ENCODE measurements around the gene HRH3. TPM values are rescaled to one million over a fixed set of nuclear protein-coding genes. Genes with fewer than 3 reads are reported as not detected.
A peak's percentile ranks its signal among the peaks of the same experiment; 100 is the strongest.

The HRH3 gene
- total RNA-seq, 1 donor = not detected

DNA sequence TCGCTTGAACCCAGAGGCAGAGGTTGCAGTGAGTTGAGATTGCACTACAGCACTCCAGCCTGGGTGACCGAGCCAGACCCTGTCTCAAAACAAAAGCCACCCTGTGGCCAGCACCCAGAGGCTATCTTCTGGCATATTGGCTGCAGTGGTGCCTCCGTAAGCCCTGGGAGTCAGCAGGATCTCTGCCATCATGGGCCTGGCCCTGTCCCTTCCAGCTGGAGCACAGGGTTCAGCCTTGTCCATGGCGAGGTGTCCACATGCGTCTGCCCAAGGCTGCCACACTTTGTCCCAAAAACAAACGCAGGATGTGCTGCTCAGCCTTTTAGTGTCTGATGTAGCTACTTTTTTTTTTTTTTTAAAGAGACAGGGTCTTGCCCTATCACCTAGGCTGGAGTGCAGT is 52.6 kb downstream of the HRH3 start:
- Histone ChIP-seq H3K27me3 (ENCODE audit: insufficient read depth, low read length) (no peaks in the 10 kb centered on the region), H4K20me1 (ENCODE audit: insufficient read depth, low read length) (no peaks in the 10 kb centered on the region), H2AFZ (ENCODE audit: low read length) (no peak overlapping the region), H3K4me2 (ENCODE audit: insufficient read depth, low read length) (no peak overlapping the region), H3K4me1 (ENCODE audit: insufficient read depth, low read length) (no peaks in the 10 kb centered on the region), H3K36me3 (ENCODE audit: insufficient read depth, low read length) (peaks cover 36% of the 10 kb centered on the region), H3K79me2 (ENCODE audit: insufficient read depth, low read length) (no peaks in the 10 kb centered on the region), H3K27ac (ENCODE audit: low read depth, low read length) (no peak overlapping the region), H3K9me3 (ENCODE audit: low read depth, low read length) (no peaks in the 10 kb centered on the region), H3K4me3 (ENCODE audit: insufficient read depth, low read length) (no peak overlapping the region)
- DNase-seq (ENCODE audit: insufficient read length, low spot score, missing footprints) = no peak
- TF ChIP-seq, protein P1, sequence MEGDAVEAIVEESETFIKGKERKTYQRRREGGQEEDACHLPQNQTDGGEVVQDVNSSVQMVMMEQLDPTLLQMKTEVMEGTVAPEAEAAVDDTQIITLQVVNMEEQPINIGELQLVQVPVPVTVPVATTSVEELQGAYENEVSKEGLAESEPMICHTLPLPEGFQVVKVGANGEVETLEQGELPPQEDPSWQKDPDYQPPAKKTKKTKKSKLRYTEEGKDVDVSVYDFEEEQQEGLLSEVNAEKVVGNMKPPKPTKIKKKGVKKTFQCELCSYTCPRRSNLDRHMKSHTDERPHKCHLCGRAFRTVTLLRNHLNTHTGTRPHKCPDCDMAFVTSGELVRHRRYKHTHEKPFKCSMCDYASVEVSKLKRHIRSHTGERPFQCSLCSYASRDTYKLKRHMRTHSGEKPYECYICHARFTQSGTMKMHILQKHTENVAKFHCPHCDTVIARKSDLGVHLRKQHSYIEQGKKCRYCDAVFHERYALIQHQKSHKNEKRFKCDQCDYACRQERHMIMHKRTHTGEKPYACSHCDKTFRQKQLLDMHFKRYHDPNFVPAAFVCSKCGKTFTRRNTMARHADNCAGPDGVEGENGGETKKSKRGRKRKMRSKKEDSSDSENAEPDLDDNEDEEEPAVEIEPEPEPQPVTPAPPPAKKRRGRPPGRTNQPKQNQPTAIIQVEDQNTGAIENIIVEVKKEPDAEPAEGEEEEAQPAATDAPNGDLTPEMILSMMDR (IDR thresholded peaks at IDR 0.05; ENCODE audit: extremely low read depth, low read depth, low read length) = no peak

DNA sequence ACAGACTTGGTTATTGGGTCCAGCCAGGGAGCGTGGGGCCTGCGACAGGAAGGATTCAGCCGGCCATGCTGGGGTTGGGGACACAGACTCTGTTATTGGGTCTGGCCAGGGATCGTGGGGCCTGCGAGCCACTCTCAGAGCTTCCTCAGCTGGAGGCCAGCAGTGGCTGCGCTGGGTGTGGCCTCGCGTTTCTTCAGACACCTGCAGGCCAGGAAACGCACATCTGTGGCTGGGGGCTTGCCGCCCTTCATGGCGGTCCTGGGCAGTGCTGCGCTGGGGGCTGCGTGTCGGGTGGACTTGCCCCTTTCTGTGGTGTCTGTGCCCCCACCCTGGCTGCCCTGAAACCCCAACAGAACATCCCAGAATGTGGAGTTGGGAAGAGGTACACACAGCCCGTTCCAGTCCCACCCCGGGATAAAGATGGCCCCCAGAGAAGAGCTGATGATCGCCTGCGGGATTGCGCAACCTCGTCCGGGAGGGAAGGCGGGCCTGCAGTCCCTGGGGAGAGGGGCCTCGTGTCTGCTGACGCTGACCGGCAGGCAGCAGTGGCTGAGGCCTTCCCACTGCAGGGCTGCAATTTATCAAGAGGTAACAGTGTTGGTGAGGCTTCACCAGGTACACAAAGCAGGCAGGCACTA is 54.2 kb downstream of the HRH3 start:
- no peaks in the 10 kb centered on the region for H3K9me3 ChIP-seq (ENCODE audit: low read depth, low read length)
- no peak overlapping the region for H3K4me3 ChIP-seq (ENCODE audit: insufficient read depth, low read length)
- peak overlapping the region; percentile 32 for H3K27ac ChIP-seq (ENCODE audit: low read depth, low read length)
- TF ChIP-seq, protein P1 (IDR thresholded peaks at IDR 0.05; ENCODE audit: extremely low read depth, low read depth, low read length) = no peak
- H3K4me2 ChIP-seq (ENCODE audit: insufficient read depth, low read length) = no peak overlapping the region
- no peak overlapping the region for H2AFZ ChIP-seq (ENCODE audit: low read length)
- no peaks in the 10 kb centered on the region for H3K27me3 ChIP-seq (ENCODE audit: insufficient read depth, low read length)
- H3K4me1 ChIP-seq (ENCODE audit: insufficient read depth, low read length) = peaks cover 9% of the 10 kb centered on the region
- H3K79me2 ChIP-seq (ENCODE audit: insufficient read depth, low read length) = peaks cover 5% of the 10 kb centered on the region
- no peaks in the 10 kb centered on the region for H4K20me1 ChIP-seq (ENCODE audit: insufficient read depth, low read length)
- H3K36me3 ChIP-seq (ENCODE audit: insufficient read depth, low read length) = peaks cover 36% of the 10 kb centered on the region
- DNase-seq (ENCODE audit: insufficient read length, low spot score, missing footprints) = peak; percentile 92

Other genes with a start within 250 kb of the HRH3 start
- 4.3 and 4.7 TPM in 2 replicates for gene TAF4, start 154.4 kb downstream of the HRH3 start, total RNA-seq
- 41.8 and 48.5 TPM in 2 replicates for gene LSM14B, start 97.8 kb downstream of the HRH3 start, total RNA-seq
- 208 and 215 TPM in 2 replicates for gene PSMA7, start 76.9 kb downstream of the HRH3 start, total RNA-seq
- gene SS18L1, start 76.5 kb downstream of the HRH3 start, total RNA-seq = 12.7 TPM in 2 replicates
- gene MTG2, start 37.2 kb downstream of the HRH3 start, total RNA-seq = 22.1 and 25.0 TPM in 2 replicates
- gene OSBPL2, start 18.2 kb upstream of the HRH3 start, total RNA-seq = 35.8 and 39.8 TPM in 2 replicates
- 93.1 and 103 TPM in 2 replicates for gene ADRM1, start 82.7 kb upstream of the HRH3 start, total RNA-seq
- gene LAMA5, start 147.0 kb upstream of the HRH3 start, total RNA-seq = 0.88 and 2.2 TPM in 2 replicates
- 460 and 508 TPM in 2 replicates for gene RPS21, start 166.8 kb upstream of the HRH3 start, total RNA-seq
- 1.8 TPM in 2 replicates for gene CABLES2, start 187.0 kb upstream of the HRH3 start, total RNA-seq
- not detected in 2 replicates for gene RBBP8NL, start 207.3 kb upstream of the HRH3 start, total RNA-seq

Measured in osteoblast (primary cell).